Activated T-cell treated with anti-CD3 and anti-CD28 coated beads for 1 hour (primary cell): ENCODE data around the gene LMO7.

Experiments
- DNase-seq: peaks from one replicate; pipeline ENCODE4 v3.0.0-alpha.2; 2020; ENCODE audit warnings: low read depth

Gene LMO7

GRCh38 chr13:75801388-75801945 is 165.3 kb downstream of the LMO7 start:
- DNase-seq: no peak

- DNase-seq: no peak
Observed at GRCh38 chr13:75802161-75802560, 166.0 kb downstream of the LMO7 start.

- peak; percentile 4 for DNase-seq
Observed at GRCh38 chr13:75803164-75803611, 167.1 kb downstream of the LMO7 start.

- no peak for DNase-seq
Observed at GRCh38 chr13:75804054-75804453, 167.9 kb downstream of the LMO7 start.

GRCh38 chr13:75804605-75805004 is 168.5 kb downstream of the LMO7 start:
- no peak for DNase-seq

GRCh38 chr13:75806117-75806516 is 170.0 kb downstream of the LMO7 start:
- DNase-seq: no peak

- no peak for DNase-seq
Observed at GRCh38 chr13:75811361-75811760, 175.2 kb downstream of the LMO7 start.

GRCh38 chr13:75811841-75812240 is 175.7 kb downstream of the LMO7 start:
- no peak for DNase-seq

- no peak for DNase-seq
Observed at GRCh38 chr13:75812751-75813181, 176.6 kb downstream of the LMO7 start.

- no peak for DNase-seq
Observed at GRCh38 chr13:75813323-75813722, 177.2 kb downstream of the LMO7 start.

GRCh38 chr13:75818179-75818967 is 182.2 kb downstream of the LMO7 start:
- DNase-seq: no peak

- no peak for DNase-seq
Observed at GRCh38 chr13:75818968-75819225, 182.8 kb downstream of the LMO7 start.

- DNase-seq: no peak
Observed at GRCh38 chr13:75825161-75825560, 189.0 kb downstream of the LMO7 start.

- DNase-seq: no peak
Observed at GRCh38 chr13:75825594-75825993, 189.5 kb downstream of the LMO7 start.

GRCh38 chr13:75826391-75826790 is 190.3 kb downstream of the LMO7 start:
- DNase-seq: no peak

- DNase-seq: no peak
Observed at GRCh38 chr13:75829830-75830229, 193.7 kb downstream of the LMO7 start.

- no peak for DNase-seq
Observed at GRCh38 chr13:75830842-75831241, 194.7 kb downstream of the LMO7 start.

- no peak for DNase-seq
Observed at GRCh38 chr13:75831389-75831788, 195.3 kb downstream of the LMO7 start.

GRCh38 chr13:75832812-75833211 is 196.7 kb downstream of the LMO7 start:
- DNase-seq: no peak

GRCh38 chr13:75836441-75836840 is 200.3 kb downstream of the LMO7 start:
- no peak for DNase-seq

- DNase-seq: no peak
Observed at GRCh38 chr13:75838366-75839005, 202.4 kb downstream of the LMO7 start.

- no peak for DNase-seq
Observed at GRCh38 chr13:75839406-75839805, 203.3 kb downstream of the LMO7 start.

- no peak for DNase-seq
Observed at GRCh38 chr13:75841905-75842304, 205.8 kb downstream of the LMO7 start.

GRCh38 chr13:75843074-75843473 is 206.9 kb downstream of the LMO7 start:
- DNase-seq: no peak
